Activated B cell treated with CpG ODN at 0.5 μM for 24 hours (primary cell): ENCODE results near the gene DDIT4. TPM values are rescaled to one million over a fixed set of nuclear protein-coding genes. Genes with fewer than 3 reads are reported as not detected.
A peak's percentile ranks its signal among the peaks of the same experiment; 100 is the strongest.
"Not testable (repeated sequence)": the region's sequence is repeated elsewhere in the genome, so short reads cannot be mapped to it uniquely, and the experiment has no call there.

Source experiments
- ATAC-seq: fragments of 200-7000 bp; cut with Tn5 transposase; one replicate; pipeline ENCODE4 v1.10.0; 2021; ENCODE audit warnings: low read depth, mild to moderate bottlenecking, moderate library complexity
- CTCF ChIA-PET: fragments of 350-600 bp; sonication (Branson Sonifier 250); formaldehyde crosslinking; loops from one replicate; lab custom pipeline; 2021; ENCODE audit warnings: antibody characterized with exemption; lab: Charles Lee
- POLR2A ChIA-PET: fragments of 350-600 bp; sonication (Branson Sonifier 250); formaldehyde crosslinking; loops from one replicate; lab custom pipeline; 2021; ENCODE audit warnings: antibody characterized with exemption; lab: Charles Lee
- DNase-seq: peaks from one replicate; pipeline ENCODE4 v3.0.0; 2022
- H3K27ac Mint-ChIP-seq: one replicate; pipeline ENCODE4 v1.8.0; 2020; ENCODE audit warnings: mixed read lengths
- H3K27me3 Mint-ChIP-seq: one replicate; pipeline ENCODE4 v1.8.0; 2021; ENCODE audit warnings: mixed read lengths
- H3K36me3 Mint-ChIP-seq: one replicate; pipeline ENCODE4 v1.8.0; 2021; ENCODE audit warnings: low read depth, mixed read lengths
- H3K4me1 Mint-ChIP-seq: one replicate; pipeline ENCODE4 v1.8.0; 2021; ENCODE audit warnings: mixed read lengths
- H3K4me3 Mint-ChIP-seq: one replicate; pipeline ENCODE4 v1.8.0; 2020; ENCODE audit warnings: mild to moderate bottlenecking, mixed read lengths
- H3K9me3 Mint-ChIP-seq: one replicate; pipeline ENCODE4 v1.8.0; 2020; ENCODE audit warnings: mixed read lengths
- CTCF ChIP-seq: fragments of 200-600 bp; IDR thresholded peaks from one replicate; pipeline ENCODE4 v1.8.0; 2022; ENCODE audit warnings: antibody characterized with exemption, mild to moderate bottlenecking
- intact Hi-C: fragments of 100-400 bp; cut with micrococcal nuclease; formaldehyde crosslinking; loops from one replicate; pipeline ENCODE4 v1.15.1; 2024
- total RNA-seq: library from RNA; stranded (reverse); gene quantifications from 2 replicates; pipeline ENCODE4 v1.2.3, GENCODE V29; 2022

The DDIT4 gene
- total RNA-seq, 1 donor from 2014 or later: 175 TPM

DNA sequence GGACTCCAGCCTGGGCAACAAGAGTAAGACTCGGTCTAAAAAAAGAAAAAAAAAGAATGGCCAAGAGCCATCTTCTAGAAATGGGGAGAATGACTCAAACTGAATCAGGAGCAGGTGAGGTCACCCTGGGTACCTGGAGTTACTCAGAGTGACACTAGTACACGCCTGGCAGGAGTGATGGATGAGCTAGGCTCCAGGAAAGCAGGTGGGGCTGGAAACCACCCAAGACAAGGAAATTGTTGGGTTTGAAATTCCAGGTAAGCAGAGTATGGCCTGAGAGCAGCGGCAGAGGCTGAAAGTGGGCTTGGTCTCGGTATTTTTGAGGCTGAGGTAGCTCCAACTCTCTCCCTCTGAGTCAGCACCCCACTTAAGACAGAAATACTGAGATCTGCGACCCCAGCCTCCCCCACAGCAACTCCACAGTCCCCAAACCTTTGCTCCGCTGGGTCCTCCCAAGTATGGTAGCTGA lies 18.5 kb downstream of the DDIT4 start:
- Mint-ChIP-seq H3K4me1 (peaks cover 53% of the 10 kb centered on the region), H3K4me3 (no peak overlapping the region), H3K27ac (peak overlapping the region; percentile 79), H3K9me3 (no peaks in the 10 kb centered on the region), H3K36me3 (no peaks in the 10 kb centered on the region), H3K27me3 (no peaks in the 10 kb centered on the region)
- no peak for TF ChIP-seq CTCF
- intact Hi-C loops: loop anchor here (1.0 kb wide), 1 partner anchor 8 kb away; no protein-coding TSS in a partner anchor
- ChIA-PET CTCF (interaction anchor here (0.8 to 4.5 kb wide), 2 partner anchors 17 to 243 kb away, joined by 3 to 21 read pairs; no protein-coding TSS in a partner anchor), POLR2A (interaction anchor here (0.5 to 17.8 kb wide), 9 partner anchors 9 to 75 kb away, joined by 5 to 1996 read pairs (median 14); partner anchors contain the start of genes ANAPC16, ASCC1 and DDIT4)
- no peak for DNase-seq
- no peak for ATAC-seq

GRCh38 chr10:72295330-72295910 lies 21.7 kb downstream of the DDIT4 start:
- H3K27me3 Mint-ChIP-seq: no peaks in the 10 kb centered on the region
- TF ChIP-seq CTCF: no peak
- H3K36me3 Mint-ChIP-seq: no peaks in the 10 kb centered on the region
- peak overlapping the region; percentile 64 for H3K4me3 Mint-ChIP-seq
- ATAC-seq: no peak
- peaks cover 73% of the 10 kb centered on the region for H3K4me1 Mint-ChIP-seq
- DNase-seq: no peak
- ChIA-PET POLR2A (interaction anchor here (0.6 to 17.8 kb wide), 8 partner anchors 8 to 169 kb away, joined by 5 to 1996 read pairs (median 114); partner anchors contain the start of genes ANAPC16, ASCC1 and DDIT4), CTCF (interaction anchor here (2.6 kb wide), 1 partner anchor 41 kb away, joined by 17 read pairs; no protein-coding TSS in a partner anchor)
- H3K27ac Mint-ChIP-seq: peak overlapping the region; percentile 100
- H3K9me3 Mint-ChIP-seq: no peaks in the 10 kb centered on the region
- intact Hi-C loops: no loop called here

GRCh38 chr10:72296829-72297280 lies 23.1 kb downstream of the DDIT4 start:
- Mint-ChIP-seq H3K4me3 (peak overlapping the region; percentile 86), H3K4me1 (peaks cover 83% of the 10 kb centered on the region), H3K27ac (peak overlapping the region; percentile 100)
- POLR2A ChIA-PET: interaction anchor here (0.6 to 17.8 kb wide), 32 partner anchors 10 to 1329 kb away, joined by 3 to 1996 read pairs (median 10); partner anchors contain the start of genes ANAPC16, ASCC1, DDIT4 and SPOCK2
- not testable (repeated sequence) for H3K27me3 Mint-ChIP-seq, H3K9me3 Mint-ChIP-seq, DNase-seq, H3K36me3 Mint-ChIP-seq, ATAC-seq
- CTCF ChIA-PET: interaction anchor here (0.8 to 2.9 kb wide), 14 partner anchors 9 to 164 kb away, joined by 3 to 33 read pairs (median 4); no protein-coding TSS in a partner anchor
- intact Hi-C loops: loop anchor here (1.0 to 2.0 kb wide), 8 partner anchors 11 to 460 kb away; partner anchors contain the start of genes ANAPC16, ASCC1 and DDIT4

- Mint-ChIP-seq H3K36me3 (no peaks in the 10 kb centered on the region), H3K27ac (peak overlapping the region; percentile 100), H3K4me1 (peaks cover 81% of the 10 kb centered on the region), H3K27me3 (no peaks in the 10 kb centered on the region), H3K9me3 (no peaks in the 10 kb centered on the region), H3K4me3 (peak overlapping the region; percentile 86)
- ChIA-PET POLR2A (interaction anchor here (0.6 to 17.8 kb wide), 32 partner anchors 10 to 919 kb away, joined by 3 to 1996 read pairs (median 10); partner anchors contain the start of genes ANAPC16, ASCC1, DDIT4 and SPOCK2), CTCF (interaction anchor here (0.8 to 2.9 kb wide), 14 partner anchors 9 to 164 kb away, joined by 3 to 33 read pairs (median 4); no protein-coding TSS in a partner anchor)
- intact Hi-C loops: loop anchor here (1.0 to 2.0 kb wide), 7 partner anchors 23 to 461 kb away; partner anchors contain the start of genes ANAPC16, ASCC1 and DDIT4
- ATAC-seq (peak; percentile 68), DNase-seq (peak; percentile 89)
- TF ChIP-seq CTCF: no peak
Measured at GRCh38 chr10:72297281-72297804, 23.6 kb downstream of the DDIT4 start.
